ENCODE data around the gene ZNF423.

ZNF423 gene

DNA sequence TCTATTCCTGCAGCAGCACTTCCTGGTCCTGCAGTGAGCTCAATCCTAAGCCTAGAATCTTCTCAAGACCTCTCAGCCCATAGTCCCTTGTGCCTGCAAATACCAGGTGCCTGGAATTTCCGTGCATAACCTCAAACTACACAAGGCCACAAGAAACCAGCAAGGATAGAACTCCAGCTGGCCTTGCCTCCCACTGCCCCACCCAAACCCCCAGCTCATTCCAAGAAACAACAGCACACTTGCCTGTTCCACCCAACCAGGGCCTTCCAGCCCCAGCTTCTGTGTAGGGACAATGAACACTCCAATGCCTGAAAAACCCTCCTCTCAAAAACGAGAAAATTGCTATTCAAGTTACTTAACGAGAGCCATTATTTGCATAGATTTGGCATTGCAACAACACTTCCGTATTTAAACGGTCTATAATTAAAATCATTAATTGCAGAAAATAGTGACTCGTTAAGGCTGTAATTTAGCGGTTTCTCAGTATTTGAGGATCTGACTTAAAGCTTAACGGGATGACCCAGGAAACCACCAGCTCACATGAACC lies 335.3 kb downstream of the ZNF423 start:
- no peaks in the 10 kb centered on the region for H3K9me3 ChIP-seq (ENCODE audit: control insufficient read depth, low read length)
- peaks cover 28% of the 10 kb centered on the region for H3K36me3 ChIP-seq (ENCODE audit: control insufficient read depth, insufficient read depth, low read length)
- no peaks in the 10 kb centered on the region for H3K4me1 ChIP-seq (ENCODE audit: control insufficient read depth, insufficient read depth, low read length, poor library complexity, severe bottlenecking)
- H3K27ac ChIP-seq (ENCODE audit: low read depth, low read length, severe bottlenecking) = no peak overlapping the region
- H3K4me3 ChIP-seq (ENCODE audit: extremely low read depth, insufficient read depth, low read length, poor library complexity, severe bottlenecking) = no peak overlapping the region
- 93 to 100% methylated on average over 6 to 8 of the region's 8 CpGs for WGBS, 2 experiments (ENCODE audit: insufficient coverage in 2 of 2)

GRCh38 chr16:49519741-49520140 lies 336.2 kb downstream of the ZNF423 start:
- H3K27ac ChIP-seq (ENCODE audit: low read depth, low read length, severe bottlenecking) = no peak overlapping the region
- H3K4me3 ChIP-seq (ENCODE audit: extremely low read depth, insufficient read depth, low read length, poor library complexity, severe bottlenecking) = no peak overlapping the region
- H3K4me1 ChIP-seq (ENCODE audit: control insufficient read depth, insufficient read depth, low read length, poor library complexity, severe bottlenecking) = no peaks in the 10 kb centered on the region
- no peaks in the 10 kb centered on the region for H3K9me3 ChIP-seq (ENCODE audit: control insufficient read depth, low read length)
- 85 to 92% methylated on average over 4 of the region's 4 CpGs for WGBS, 2 experiments (ENCODE audit: insufficient coverage in 2 of 2)
- peaks cover 26% of the 10 kb centered on the region for H3K36me3 ChIP-seq (ENCODE audit: control insufficient read depth, insufficient read depth, low read length)

DNA sequence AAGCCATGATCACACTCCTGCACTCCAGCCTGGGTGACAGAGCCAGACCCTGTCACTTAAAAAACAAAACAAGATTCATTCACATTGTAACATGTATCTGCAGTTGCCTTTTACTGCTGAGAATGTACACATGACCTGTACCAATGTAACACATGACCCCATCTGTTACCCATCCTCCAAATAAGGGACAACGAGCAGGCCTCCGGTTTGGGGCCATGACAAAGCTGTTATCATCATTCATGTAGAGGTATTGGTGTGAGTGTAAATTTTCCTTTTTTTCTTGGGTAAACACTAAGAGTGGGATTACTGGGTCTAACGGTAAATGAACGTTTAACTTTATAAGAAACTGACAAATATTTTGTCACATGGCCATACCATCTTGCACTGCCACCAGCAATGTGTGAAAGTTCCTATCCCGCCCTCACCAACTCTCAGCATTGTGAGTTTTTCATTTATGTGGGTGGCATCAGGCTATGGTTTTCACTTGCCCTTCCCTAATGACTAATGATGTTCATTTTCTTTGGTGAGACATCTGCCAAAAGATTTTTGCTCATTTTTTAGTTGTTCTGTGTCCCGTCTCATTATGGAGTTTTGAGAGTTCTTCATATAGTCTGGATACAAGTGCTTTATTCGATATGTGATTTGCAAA lies 336.8 kb downstream of the ZNF423 start:
- H3K4me1 ChIP-seq (ENCODE audit: control insufficient read depth, insufficient read depth, low read length, poor library complexity, severe bottlenecking) = no peaks in the 10 kb centered on the region
- 100% methylated on average over 1 of the region's 7 CpGs for WGBS, 2 experiments (ENCODE audit: insufficient coverage in 2 of 2)
- H3K9me3 ChIP-seq (ENCODE audit: control insufficient read depth, low read length) = no peaks in the 10 kb centered on the region
- H3K4me3 ChIP-seq (ENCODE audit: extremely low read depth, insufficient read depth, low read length, poor library complexity, severe bottlenecking) = no peak overlapping the region
- H3K36me3 ChIP-seq (ENCODE audit: control insufficient read depth, insufficient read depth, low read length) = peaks cover 24% of the 10 kb centered on the region
- H3K27ac ChIP-seq (ENCODE audit: low read depth, low read length, severe bottlenecking) = no peak overlapping the region

DNA sequence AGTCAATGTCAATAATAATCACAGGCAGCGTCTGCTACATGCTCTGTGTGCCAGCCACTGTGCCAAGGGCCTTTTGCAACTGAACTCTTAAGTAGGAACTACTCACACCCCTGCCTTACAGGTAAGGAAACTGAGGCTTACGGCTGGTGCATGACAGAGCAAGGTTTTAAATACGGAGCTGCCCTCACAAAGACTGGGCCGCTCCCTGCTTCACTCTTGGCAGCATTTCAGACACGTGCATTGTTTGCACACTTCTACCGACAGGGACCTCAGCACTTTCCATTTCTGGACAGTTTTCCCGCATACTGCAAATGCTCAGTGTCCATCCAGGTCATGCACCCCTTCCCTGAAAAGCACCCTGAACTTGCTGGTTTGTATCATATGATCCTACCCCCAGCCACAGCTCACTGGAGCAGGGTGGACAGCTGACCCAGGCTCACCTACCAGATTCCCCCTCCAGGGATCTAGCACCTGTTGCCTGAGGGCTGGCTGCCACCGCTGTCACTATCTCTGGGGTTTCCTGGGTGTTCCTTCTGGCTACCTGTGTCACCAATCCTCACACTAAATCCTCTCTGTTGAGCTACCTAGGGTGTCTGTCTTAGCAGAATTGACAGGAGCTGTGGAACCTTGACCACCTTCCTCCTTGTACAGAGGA lies 339.4 kb downstream of the ZNF423 start:
- Histone ChIP-seq H3K36me3 (ENCODE audit: control insufficient read depth, insufficient read depth, low read length) (peaks cover 5% of the 10 kb centered on the region), H3K27ac (ENCODE audit: low read depth, low read length, severe bottlenecking) (no peak overlapping the region)

GRCh38 chr16:49515861-49516260 lies 340.1 kb downstream of the ZNF423 start:
- H3K9me3 ChIP-seq (ENCODE audit: control insufficient read depth, low read length) = no peaks in the 10 kb centered on the region
- no peaks in the 10 kb centered on the region for H3K4me1 ChIP-seq (ENCODE audit: control insufficient read depth, insufficient read depth, low read length, poor library complexity, severe bottlenecking)
- H3K4me3 ChIP-seq (ENCODE audit: extremely low read depth, insufficient read depth, low read length, poor library complexity, severe bottlenecking) = no peak overlapping the region
- peaks cover 9% of the 10 kb centered on the region for H3K36me3 ChIP-seq (ENCODE audit: control insufficient read depth, insufficient read depth, low read length)
- no peak overlapping the region for H3K27ac ChIP-seq (ENCODE audit: low read depth, low read length, severe bottlenecking)
- 95 to 98% methylated on average over 9 to 11 of the region's 12 CpGs for WGBS, 2 experiments (ENCODE audit: insufficient coverage in 2 of 2)

More for the DNA sequence above, 339.4 kb downstream of the ZNF423 start:
- H3K9me3 ChIP-seq (ENCODE audit: control insufficient read depth, low read length) = no peaks in the 10 kb centered on the region
- H3K4me1 ChIP-seq (ENCODE audit: control insufficient read depth, insufficient read depth, low read length, poor library complexity, severe bottlenecking) = no peaks in the 10 kb centered on the region
- H3K4me3 ChIP-seq (ENCODE audit: extremely low read depth, insufficient read depth, low read length, poor library complexity, severe bottlenecking) = no peak overlapping the region
- 93 to 97% methylated on average over 7 of the region's 8 CpGs for WGBS, 2 experiments (ENCODE audit: insufficient coverage in 2 of 2)

GRCh38 chr16:49515016-49515565 lies 340.8 kb downstream of the ZNF423 start:
- Histone ChIP-seq H3K4me3 (ENCODE audit: extremely low read depth, insufficient read depth, low read length, poor library complexity, severe bottlenecking) (no peak overlapping the region), H3K27ac (ENCODE audit: low read depth, low read length, severe bottlenecking) (no peak overlapping the region), H3K36me3 (ENCODE audit: control insufficient read depth, insufficient read depth, low read length) (peaks cover 12% of the 10 kb centered on the region), H3K9me3 (ENCODE audit: control insufficient read depth, low read length) (no peaks in the 10 kb centered on the region), H3K4me1 (ENCODE audit: control insufficient read depth, insufficient read depth, low read length, poor library complexity, severe bottlenecking) (no peaks in the 10 kb centered on the region)
- 92 to 93% methylated on average over 10 of the region's 11 CpGs for WGBS, 2 experiments (ENCODE audit: insufficient coverage in 2 of 2)

- no peak overlapping the region for H3K27ac ChIP-seq (ENCODE audit: low read depth, low read length, severe bottlenecking)
- 92 to 93% methylated on average over 21 to 23 of the region's 24 CpGs for WGBS, 2 experiments (ENCODE audit: insufficient coverage in 2 of 2)
- no peak overlapping the region for H3K4me3 ChIP-seq (ENCODE audit: extremely low read depth, insufficient read depth, low read length, poor library complexity, severe bottlenecking)
- peaks cover 12% of the 10 kb centered on the region for H3K36me3 ChIP-seq (ENCODE audit: control insufficient read depth, insufficient read depth, low read length)
- H3K9me3 ChIP-seq (ENCODE audit: control insufficient read depth, low read length) = no peaks in the 10 kb centered on the region
- H3K4me1 ChIP-seq (ENCODE audit: control insufficient read depth, insufficient read depth, low read length, poor library complexity, severe bottlenecking) = no peaks in the 10 kb centered on the region
Measured at GRCh38 chr16:49514073-49514980, 341.6 kb downstream of the ZNF423 start.

- H3K27ac ChIP-seq (ENCODE audit: low read depth, low read length, severe bottlenecking) = no peak overlapping the region
- H3K4me3 ChIP-seq (ENCODE audit: extremely low read depth, insufficient read depth, low read length, poor library complexity, severe bottlenecking) = no peak overlapping the region
- no peaks in the 10 kb centered on the region for H3K4me1 ChIP-seq (ENCODE audit: control insufficient read depth, insufficient read depth, low read length, poor library complexity, severe bottlenecking)
- WGBS, 2 experiments (ENCODE audit: insufficient coverage in 2 of 2) = 81 to 94% methylated on average over 2 to 4 of the region's 7 CpGs
- H3K9me3 ChIP-seq (ENCODE audit: control insufficient read depth, low read length) = no peaks in the 10 kb centered on the region
- H3K36me3 ChIP-seq (ENCODE audit: control insufficient read depth, insufficient read depth, low read length) = peaks cover 7% of the 10 kb centered on the region
Measured at GRCh38 chr16:49513040-49513439, 342.9 kb downstream of the ZNF423 start.

- Histone ChIP-seq H3K27ac (ENCODE audit: low read depth, low read length, severe bottlenecking) (no peak overlapping the region), H3K4me1 (ENCODE audit: control insufficient read depth, insufficient read depth, low read length, poor library complexity, severe bottlenecking) (no peaks in the 10 kb centered on the region), H3K4me3 (ENCODE audit: extremely low read depth, insufficient read depth, low read length, poor library complexity, severe bottlenecking) (no peak overlapping the region), H3K36me3 (ENCODE audit: control insufficient read depth, insufficient read depth, low read length) (peaks cover 7% of the 10 kb centered on the region), H3K9me3 (ENCODE audit: control insufficient read depth, low read length) (no peaks in the 10 kb centered on the region)
- WGBS, 2 experiments (ENCODE audit: insufficient coverage in 2 of 2) = 89 to 93% methylated on average over 17 to 22 of the region's 25 CpGs
Measured at GRCh38 chr16:49510654-49511305, 345.1 kb downstream of the ZNF423 start.

GRCh38 chr16:49510141-49510540 lies 345.8 kb downstream of the ZNF423 start:
- H3K4me3 ChIP-seq (ENCODE audit: extremely low read depth, insufficient read depth, low read length, poor library complexity, severe bottlenecking) = no peak overlapping the region
- H3K36me3 ChIP-seq (ENCODE audit: control insufficient read depth, insufficient read depth, low read length) = peaks cover 7% of the 10 kb centered on the region
- no peaks in the 10 kb centered on the region for H3K4me1 ChIP-seq (ENCODE audit: control insufficient read depth, insufficient read depth, low read length, poor library complexity, severe bottlenecking)
- H3K9me3 ChIP-seq (ENCODE audit: control insufficient read depth, low read length) = no peaks in the 10 kb centered on the region
- WGBS, 2 experiments (ENCODE audit: insufficient coverage in 2 of 2) = 89 to 93% methylated on average over 8 of the region's 8 CpGs
- no peak overlapping the region for H3K27ac ChIP-seq (ENCODE audit: low read depth, low read length, severe bottlenecking)
